Lower lobe of right lung (tissue), 2 donors: ENCODE results near the gene PSMD5. TPM values are rescaled to one million over a fixed set of nuclear protein-coding genes. Genes with fewer than 3 reads are reported as not detected.

Experiments
- ATAC-seq, 2 donors: fragments of 200-7000 bp; cut with Tn5 transposase; one replicate each; pipeline ENCODE4 v1.9.1; 2020 to 2022; ENCODE audit warnings: mild to moderate bottlenecking in 2 of 2, moderate library complexity in 2 of 2
- DNase-seq: peaks from one replicate; pipeline ENCODE4 v3.0.0-alpha.2; 2020
- H3K27ac ChIP-seq: fragments of 200-600 bp; one replicate; pipeline ENCODE4 v1.8.0; 2022
- H3K27me3 ChIP-seq: fragments of 200-600 bp; one replicate; pipeline ENCODE4 v1.8.0; 2022; ENCODE audit warnings: low read depth
- H3K36me3 ChIP-seq: fragments of 200-600 bp; one replicate; pipeline ENCODE4 v1.8.0; 2022; ENCODE audit warnings: mild to moderate bottlenecking
- H3K4me1 ChIP-seq: fragments of 200-600 bp; one replicate; pipeline ENCODE4 v1.8.0; 2022
- H3K4me3 ChIP-seq: fragments of 200-600 bp; one replicate; pipeline ENCODE4 v1.8.0; 2022; ENCODE audit warnings: mild to moderate bottlenecking
- H3K9me3 ChIP-seq: fragments of 200-600 bp; one replicate; pipeline ENCODE4 v1.8.0; 2022
- intact Hi-C: fragments of 100-400 bp; cut with DNase I; formaldehyde crosslinking; loops from one replicate; pipeline ENCODE4 v1.11.0; 2022
- total RNA-seq: library from RNA; stranded (reverse); fragmentation: NEBNext Ultra II Directional; extraction: Animal tissue kit (Norgen Biotek cat#: 25700); gene quantifications from one replicate; pipeline ENCODE4 v1.2.1, GENCODE V29; 2021
- TF ChIP-seq, protein P1 (sequence below): fragments of 200-600 bp; IDR thresholded peaks from one replicate; pipeline ENCODE4 v1.8.0; 2022; ENCODE audit warnings: antibody characterized with exemption, mild to moderate bottlenecking
- donor health status: DM: no; HTN: yes; CAD: no; lungs with severe emphysema.

Gene PSMD5
- total RNA-seq, 1 donor from 2014 or later = 34.1 TPM

DNA sequence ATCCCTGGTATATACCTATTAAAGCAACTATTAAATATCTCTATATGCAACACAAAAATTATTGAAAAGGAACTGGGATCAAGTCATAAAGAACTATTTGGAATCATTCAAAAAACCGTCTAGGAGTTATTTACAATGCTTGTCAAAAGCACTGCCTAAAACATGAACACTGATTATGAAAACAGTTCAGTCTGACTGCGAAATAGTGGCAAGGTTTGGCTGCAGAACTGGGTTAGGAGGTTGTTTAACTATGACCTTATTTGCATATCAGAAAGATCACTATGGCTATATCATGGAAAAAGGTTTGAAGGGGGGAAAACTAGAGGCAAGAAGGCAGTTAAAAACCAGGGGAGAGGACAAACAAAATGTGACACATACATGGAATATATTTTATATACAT lies 61.5 kb downstream of the PSMD5 start:
- intact Hi-C loops = no loop called here
- TF ChIP-seq, protein P1, sequence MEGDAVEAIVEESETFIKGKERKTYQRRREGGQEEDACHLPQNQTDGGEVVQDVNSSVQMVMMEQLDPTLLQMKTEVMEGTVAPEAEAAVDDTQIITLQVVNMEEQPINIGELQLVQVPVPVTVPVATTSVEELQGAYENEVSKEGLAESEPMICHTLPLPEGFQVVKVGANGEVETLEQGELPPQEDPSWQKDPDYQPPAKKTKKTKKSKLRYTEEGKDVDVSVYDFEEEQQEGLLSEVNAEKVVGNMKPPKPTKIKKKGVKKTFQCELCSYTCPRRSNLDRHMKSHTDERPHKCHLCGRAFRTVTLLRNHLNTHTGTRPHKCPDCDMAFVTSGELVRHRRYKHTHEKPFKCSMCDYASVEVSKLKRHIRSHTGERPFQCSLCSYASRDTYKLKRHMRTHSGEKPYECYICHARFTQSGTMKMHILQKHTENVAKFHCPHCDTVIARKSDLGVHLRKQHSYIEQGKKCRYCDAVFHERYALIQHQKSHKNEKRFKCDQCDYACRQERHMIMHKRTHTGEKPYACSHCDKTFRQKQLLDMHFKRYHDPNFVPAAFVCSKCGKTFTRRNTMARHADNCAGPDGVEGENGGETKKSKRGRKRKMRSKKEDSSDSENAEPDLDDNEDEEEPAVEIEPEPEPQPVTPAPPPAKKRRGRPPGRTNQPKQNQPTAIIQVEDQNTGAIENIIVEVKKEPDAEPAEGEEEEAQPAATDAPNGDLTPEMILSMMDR = no peak
- Histone ChIP-seq H3K27ac (no peak overlapping the region), H3K4me1 (peaks cover 36% of the 10 kb centered on the region), H3K36me3 (peaks cover 70% of the 10 kb centered on the region), H3K27me3 (no peaks in the 10 kb centered on the region), H3K9me3 (no peaks in the 10 kb centered on the region), H3K4me3 (no peak overlapping the region)
- ATAC-seq (no peak), DNase-seq (no peak)

DNA sequence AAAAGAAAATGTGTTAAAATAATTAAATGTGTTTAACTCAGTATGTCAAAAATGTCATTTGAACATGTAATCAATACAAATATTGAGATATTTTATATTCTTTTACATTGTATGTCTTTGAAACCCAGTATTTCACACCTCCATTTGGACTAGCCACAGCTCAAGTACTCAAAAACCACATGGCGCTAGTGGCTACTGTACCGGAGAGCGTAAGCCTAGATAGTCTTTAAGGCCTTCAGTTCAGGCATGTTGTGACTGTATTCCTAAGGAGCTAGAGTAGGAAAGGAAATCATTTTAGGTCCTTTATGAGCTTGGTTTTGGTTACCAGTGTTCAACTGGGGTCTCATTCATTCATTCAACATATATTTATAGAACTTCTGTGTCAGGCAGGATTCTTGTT lies 62.4 kb downstream of the PSMD5 start:
- Histone ChIP-seq H3K4me1 (peaks cover 33% of the 10 kb centered on the region), H3K4me3 (no peak overlapping the region), H3K9me3 (no peaks in the 10 kb centered on the region), H3K27me3 (no peaks in the 10 kb centered on the region), H3K27ac (no peak overlapping the region), H3K36me3 (peaks cover 70% of the 10 kb centered on the region)
- intact Hi-C loops = no loop called here
- TF ChIP-seq, protein P1 = no peak
- DNase-seq (no peak), ATAC-seq (no peak)

DNA sequence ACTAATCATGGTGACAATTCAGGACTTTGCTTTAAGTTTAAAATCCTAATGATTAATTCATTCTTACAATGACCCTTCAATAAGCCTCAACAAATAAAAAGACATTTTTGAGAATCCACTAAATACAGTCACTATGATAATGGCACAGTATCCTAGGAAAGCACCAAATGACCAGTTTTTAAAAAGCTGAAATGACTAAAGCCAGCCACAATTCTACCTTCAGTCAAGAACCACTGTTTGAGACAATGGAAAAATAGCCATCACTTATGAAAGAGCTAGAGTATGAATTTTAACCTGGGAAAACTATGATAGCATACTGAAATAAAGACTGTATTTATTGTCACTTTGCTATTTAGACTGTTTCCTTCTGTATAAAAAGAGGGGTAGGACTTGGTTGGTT lies 63.5 kb downstream of the PSMD5 start:
- Histone ChIP-seq H3K9me3 (no peaks in the 10 kb centered on the region), H3K27me3 (no peaks in the 10 kb centered on the region), H3K27ac (no peak overlapping the region), H3K4me1 (peaks cover 33% of the 10 kb centered on the region), H3K4me3 (no peak overlapping the region), H3K36me3 (peaks cover 76% of the 10 kb centered on the region)
- DNase-seq = no peak
- ATAC-seq = no peak
- TF ChIP-seq, protein P1 = no peak
- intact Hi-C loops = no loop called here

DNA sequence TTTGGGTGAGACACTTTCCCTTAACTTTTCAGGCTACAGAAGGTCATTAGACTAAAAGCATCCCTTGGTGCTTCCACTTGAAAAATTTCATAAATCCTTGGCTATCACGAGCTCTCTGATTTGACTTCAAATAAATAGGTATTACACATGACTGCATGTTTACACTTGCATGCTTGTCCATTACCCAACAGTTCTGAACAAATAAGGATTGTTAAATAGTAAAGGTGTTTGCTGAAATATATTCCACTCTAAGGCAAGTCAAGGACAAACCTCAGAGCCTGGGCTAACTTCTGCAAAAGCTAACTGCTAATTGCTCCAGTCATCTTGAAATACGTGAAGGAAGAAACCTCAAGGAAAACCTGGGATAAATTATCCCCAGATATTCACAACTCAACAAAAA lies 64.0 kb downstream of the PSMD5 start:
- Histone ChIP-seq H3K4me3 (no peak overlapping the region), H3K27me3 (no peaks in the 10 kb centered on the region), H3K4me1 (peaks cover 30% of the 10 kb centered on the region), H3K9me3 (no peaks in the 10 kb centered on the region), H3K27ac (no peak overlapping the region), H3K36me3 (peaks cover 77% of the 10 kb centered on the region)
- ATAC-seq (peak; percentile 88 to 94), DNase-seq (no peak)
- TF ChIP-seq, protein P1 = no peak
- intact Hi-C loops = no loop called here

DNA sequence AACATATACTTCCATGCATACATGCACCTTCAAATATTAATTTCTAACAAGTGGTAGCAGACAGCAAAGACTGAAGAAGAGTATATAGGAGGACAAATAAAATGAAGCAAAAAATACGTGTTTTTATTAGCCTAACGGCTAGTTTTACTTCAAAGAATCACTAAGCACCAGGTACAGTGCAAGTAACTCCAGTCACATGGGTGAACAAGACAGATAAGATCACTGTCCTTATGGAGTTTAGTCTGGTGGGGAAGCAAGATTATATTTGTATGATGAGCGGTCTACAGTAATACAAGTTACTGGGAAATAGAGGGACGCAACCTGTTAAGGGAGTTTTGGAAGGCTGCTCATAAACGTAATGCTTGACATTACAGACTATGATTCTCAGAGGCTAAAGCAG lies 65.5 kb downstream of the PSMD5 start:
- H3K9me3 ChIP-seq = no peaks in the 10 kb centered on the region
- H3K27ac ChIP-seq = no peak overlapping the region
- H3K4me3 ChIP-seq = no peak overlapping the region
- peaks cover 79% of the 10 kb centered on the region for H3K36me3 ChIP-seq
- intact Hi-C loops = no loop called here
- DNase-seq (no peak), ATAC-seq (no peak)
- no peaks in the 10 kb centered on the region for H3K27me3 ChIP-seq
- TF ChIP-seq, protein P1 = no peak
- peaks cover 20% of the 10 kb centered on the region for H3K4me1 ChIP-seq

DNA sequence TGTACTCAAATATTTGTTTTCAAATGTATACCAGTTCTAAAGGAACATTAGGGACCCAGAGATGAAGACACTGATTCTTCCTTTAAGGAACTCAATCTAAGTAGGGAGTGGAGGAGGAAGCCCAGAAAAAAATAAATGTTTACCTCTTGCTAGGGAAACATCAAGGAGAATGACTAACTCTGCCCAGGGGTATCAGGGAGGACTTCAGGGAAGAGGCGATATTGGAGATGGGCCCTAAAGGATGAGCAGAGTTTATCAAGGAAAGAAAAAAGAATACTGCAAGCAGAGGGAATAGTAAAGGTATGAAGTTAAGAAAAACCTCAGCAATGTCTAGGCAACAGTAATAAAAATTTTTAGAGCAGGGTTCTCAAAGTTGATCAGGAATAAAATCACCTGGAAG lies 65.9 kb downstream of the PSMD5 start:
- Histone ChIP-seq H3K4me1 (peaks cover 20% of the 10 kb centered on the region), H3K27me3 (no peaks in the 10 kb centered on the region), H3K4me3 (no peak overlapping the region), H3K36me3 (peaks cover 83% of the 10 kb centered on the region), H3K27ac (no peak overlapping the region), H3K9me3 (no peaks in the 10 kb centered on the region)
- intact Hi-C loops = no loop called here
- ATAC-seq (no peak), DNase-seq (no peak)
- TF ChIP-seq, protein P1 = no peak
